NCI-H446 treated with DMSO at 0.1 percent for 48 hours (cell line): ENCODE results near the gene DGKA.
"Not testable (repeated sequence)": the region's sequence is repeated elsewhere in the genome, so short reads cannot be mapped to it uniquely, and the experiment has no call there.

ENCODE experiments used
- DNase-seq: peaks from one replicate; lab custom pipeline; 2025; lab: John Stamatoyannopoulos, UW

The DGKA gene

GRCh38 chr12:55996715-55997534 is 66.0 kb downstream of the DGKA start, which contains the start of gene SUOX:
Gene SUOX (plus strand): TSS chr12:55997276. CDS start chr12:56002222, 4,946 bp downstream.
- DNase-seq, result peak; percentile 84

- no peak for DNase-seq
These were observed 66.5 kb downstream of the DGKA start for GRCh38 chr12:55997535-55997859.

GRCh38 chr12:55999522-55999921 is 68.6 kb downstream of the DGKA start:
- DNase-seq, result not testable (repeated sequence)

GRCh38 chr12:55999999-56000540 is 69.1 kb downstream of the DGKA start:
- not testable (repeated sequence) for DNase-seq

GRCh38 chr12:56001487-56002100 is 70.6 kb downstream of the DGKA start:
- no peak for DNase-seq

- not testable (repeated sequence) for DNase-seq
These were observed 72.4 kb downstream of the DGKA start for GRCh38 chr12:56003376-56003775.
